Right renal pelvis (tissue), 4 donors: ENCODE results near the gene HSD17B2. TPM values are rescaled to one million over a fixed set of nuclear protein-coding genes. Genes with fewer than 3 reads are reported as not detected.
A peak's percentile ranks its signal among the peaks of the same experiment; 100 is the strongest.

Experiments
- DNase-seq, 4 donors: peaks; one replicate each; pipeline ENCODE4 v3.0.0-alpha.2; 2013; ENCODE audit warnings: low read depth in 4 of 4, low spot score in 3 of 4, missing footprints in 1 of 4
- polyA plus RNA-seq, 4 donors: library from polyadenylated mRNA; unstranded; fragments of 120-200 nt; gene quantifications; one replicate each; pipeline ENCODE4 v1.2.1, GENCODE V29; 2013; ENCODE audit not compliant: insufficient read length in 4 of 4

HSD17B2 gene
- polyA plus RNA-seq, 4 donors = 12.1 to 19.1 (median 15.5) TPM

DNA sequence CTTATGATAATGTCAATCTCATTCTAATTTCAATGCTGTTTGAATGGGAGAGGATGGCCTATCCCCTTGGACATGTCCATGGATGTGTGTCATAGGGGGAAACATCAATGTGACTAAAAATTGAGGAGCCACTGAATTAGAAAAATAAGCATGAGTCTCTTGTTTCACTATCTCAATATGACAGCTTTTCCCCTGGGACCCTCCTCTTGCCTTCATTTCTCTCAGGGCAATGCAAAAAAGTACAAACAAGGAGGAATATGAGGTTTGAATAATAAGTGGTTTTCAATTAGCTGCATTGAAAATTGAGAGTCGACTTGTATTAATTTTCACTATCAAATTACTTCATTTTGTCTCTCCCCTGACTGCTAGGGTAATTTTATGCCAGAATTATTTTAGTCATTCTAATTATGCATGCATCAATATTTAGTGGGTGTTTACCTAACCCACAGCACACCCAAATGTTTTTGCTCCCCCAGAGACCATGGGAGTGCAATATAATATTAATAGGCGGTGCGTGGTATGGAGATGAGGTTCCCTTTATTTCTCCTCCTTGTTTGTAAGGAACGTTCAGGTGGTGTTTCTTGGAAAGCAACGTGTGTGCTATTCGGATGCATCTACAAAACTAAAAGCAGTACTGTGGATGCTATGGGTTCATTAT lies 17.0 kb upstream of the HSD17B2 start:
- no peak for DNase-seq

DNA sequence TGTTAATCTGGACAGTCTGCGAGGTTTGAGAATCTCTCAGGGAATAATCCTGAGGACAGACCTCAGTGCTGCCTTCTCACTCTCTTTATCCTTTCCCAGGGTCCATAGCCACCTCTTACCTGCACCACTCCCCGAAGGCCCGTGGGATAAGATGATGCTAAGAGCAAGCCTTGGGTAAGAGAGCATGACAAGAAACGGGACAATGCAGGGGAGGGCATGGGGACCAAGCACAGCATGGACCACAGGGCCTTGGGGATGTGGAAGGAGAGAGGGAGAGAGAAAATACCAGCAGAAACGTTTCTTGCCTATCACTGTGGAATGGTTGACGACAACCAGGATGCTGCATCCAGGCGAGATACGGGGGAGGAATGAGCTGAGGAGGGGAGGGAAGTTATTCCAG lies 15.5 kb upstream of the HSD17B2 start:
- no peak for DNase-seq

DNA sequence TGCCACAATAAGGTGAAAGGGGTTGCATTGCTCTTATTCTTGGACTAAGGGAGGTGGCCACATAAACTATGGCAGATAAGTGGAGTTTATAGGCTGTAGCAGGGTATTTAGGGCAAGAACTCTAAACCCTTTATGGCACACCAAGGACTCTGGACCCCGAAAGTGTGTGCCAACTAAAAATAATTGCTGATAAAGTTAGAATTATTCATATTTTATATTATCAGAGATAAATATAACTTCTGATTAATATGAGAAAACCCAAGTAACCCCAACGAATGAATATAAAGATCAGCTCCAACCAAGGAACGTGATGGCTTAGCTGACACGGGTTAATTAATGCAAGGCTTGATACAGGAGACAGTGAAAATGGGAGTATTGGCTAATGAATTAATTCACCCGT lies 15.0 kb upstream of the HSD17B2 start:
- no peak for DNase-seq

DNA sequence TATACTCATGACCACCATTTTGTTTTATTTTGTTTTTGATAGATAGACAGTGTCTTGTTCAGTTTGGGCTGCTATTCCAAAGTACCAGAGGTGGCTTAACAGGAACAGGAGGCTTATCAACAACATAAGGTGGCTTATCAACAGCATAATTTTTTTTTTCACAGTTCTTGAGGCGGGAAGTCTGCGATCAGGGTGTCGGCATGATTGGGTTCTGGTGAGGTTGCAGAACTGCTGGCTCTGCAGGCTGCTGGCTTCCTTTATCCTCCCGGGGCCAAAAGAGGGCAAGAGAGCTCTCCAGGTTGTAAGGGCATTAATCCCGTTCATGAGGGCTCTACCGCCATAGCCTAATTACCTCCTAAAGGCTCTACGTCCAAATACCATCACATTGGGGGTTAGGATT lies 11.8 kb upstream of the HSD17B2 start:
- no peak for DNase-seq

DNA sequence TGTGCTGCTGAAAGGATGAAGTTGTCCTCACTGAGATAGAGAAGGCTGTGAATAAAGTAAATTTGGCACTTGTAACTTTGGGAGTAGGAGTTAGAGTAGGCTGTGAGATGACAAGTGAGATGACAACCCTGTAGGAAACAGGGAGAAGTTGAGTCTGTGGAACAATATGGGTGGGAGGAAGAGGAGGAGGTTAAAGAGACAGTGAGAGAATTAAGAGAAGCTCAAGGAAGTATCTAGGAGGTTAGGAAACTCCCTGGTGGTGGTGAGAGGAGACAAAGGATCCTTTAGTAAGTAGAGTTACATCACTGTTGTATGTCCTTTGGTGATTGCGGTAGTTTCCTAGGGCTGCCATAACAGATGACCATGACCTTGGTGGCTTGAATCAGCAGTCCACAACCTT lies 10.7 kb upstream of the HSD17B2 start:
- no peak for DNase-seq

DNA sequence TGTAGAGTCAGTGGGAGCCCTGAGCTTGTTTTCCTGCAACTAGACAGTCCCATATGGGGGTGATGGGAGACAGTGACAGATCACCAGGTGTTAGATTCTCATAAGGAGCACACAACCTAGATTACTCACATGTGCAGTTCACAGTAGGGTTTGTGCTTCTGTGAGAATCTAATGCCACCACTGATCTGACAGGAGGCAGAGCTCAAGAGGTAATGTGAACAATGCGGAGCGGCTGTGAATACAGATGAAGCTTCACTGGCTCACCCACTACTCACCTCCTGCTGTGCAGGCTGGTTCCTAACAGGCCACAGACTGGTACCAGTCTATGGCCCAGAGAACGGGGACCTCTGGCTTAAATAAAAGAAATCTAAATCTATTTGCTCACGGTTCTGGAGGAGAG lies 10.2 kb upstream of the HSD17B2 start:
- no peak for DNase-seq

DNA sequence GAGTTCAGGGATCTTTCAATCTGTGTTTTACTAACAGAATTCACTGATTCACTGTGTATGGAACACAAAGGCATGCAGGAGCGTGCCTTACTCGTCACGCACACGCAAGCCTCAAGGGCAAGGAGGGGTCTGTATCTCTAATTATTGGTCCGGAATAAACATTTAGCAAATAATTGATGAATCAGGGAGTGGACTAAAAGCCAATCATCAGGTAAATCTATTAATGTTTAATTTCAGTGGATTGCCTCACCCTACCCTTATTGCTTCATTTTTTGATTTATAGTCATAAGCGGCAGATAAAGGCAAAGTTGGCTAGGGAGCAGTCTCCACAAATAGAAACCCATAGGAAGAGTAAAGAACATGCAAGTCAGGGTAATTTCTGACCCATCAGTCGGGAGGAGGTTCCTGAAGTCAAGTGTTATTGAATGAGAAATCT lies 7.4 kb upstream of the HSD17B2 start:
- DNase-seq = no peak

DNA sequence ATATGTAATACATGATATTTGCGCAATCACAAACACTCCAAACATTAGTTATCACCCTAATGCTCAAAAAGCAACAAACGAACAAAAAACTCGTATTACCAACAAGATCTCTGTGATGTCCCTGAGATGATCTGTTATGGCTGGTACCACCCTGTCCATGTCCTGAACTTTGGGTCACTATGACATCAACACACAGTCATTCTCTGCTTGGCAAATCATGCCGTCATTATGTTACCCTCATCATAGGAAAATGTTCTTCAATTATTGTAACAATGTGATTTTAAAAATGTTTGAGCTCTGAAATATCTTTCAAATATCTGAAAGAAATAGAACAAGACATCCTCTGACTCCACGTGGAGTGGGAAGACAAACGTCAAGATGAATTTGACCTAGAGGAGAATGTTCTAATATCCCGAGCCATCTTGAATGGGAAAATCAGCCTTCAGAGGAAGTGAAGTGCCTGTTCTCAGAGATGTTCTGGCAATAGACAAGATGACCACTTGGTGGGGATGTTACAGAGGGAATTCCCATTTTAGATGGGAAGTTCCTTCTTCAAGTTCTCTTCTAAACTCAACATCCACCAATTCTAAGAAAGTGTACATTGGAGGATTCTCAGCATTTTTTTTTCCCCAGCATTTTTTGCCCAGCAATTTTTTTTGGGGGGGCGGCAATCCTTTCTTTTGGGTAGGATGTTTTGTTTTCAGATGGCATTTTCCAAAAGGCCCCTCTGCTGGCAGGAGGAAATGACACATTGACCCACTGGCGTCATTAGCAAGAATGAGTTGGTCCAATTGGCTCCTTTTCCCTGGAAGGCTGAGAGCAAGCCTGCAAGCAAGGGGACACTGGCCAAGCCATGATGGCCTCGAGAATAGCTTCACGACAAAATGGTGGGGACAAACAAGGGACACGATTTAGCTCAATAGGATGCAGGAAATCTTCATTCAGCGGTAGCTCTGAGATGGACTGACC lies 3.7 kb upstream of the HSD17B2 start:
- peak in 1 of 4 donors; percentile 40 for DNase-seq

DNA sequence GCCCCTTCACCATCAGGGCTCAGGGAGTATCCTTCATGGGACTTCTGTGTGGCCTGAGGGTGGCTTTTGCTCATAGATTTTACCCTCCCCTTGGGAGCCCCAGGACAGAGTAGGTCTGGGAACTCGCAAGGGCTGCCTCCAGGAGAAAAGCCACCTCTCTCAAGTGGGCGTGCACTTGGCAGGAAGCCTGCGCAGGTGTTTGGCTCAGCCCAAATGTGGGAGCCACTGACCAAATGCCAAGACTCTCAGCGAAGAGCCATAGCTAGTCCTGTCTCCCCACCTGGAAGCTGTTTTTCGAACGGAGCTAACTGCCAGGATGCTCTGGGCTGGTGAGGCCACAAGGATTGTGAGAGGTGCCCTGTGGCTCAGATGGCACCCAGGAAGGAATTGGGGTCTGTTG lies 2.0 kb upstream of the HSD17B2 start:
- no peak for DNase-seq

DNA sequence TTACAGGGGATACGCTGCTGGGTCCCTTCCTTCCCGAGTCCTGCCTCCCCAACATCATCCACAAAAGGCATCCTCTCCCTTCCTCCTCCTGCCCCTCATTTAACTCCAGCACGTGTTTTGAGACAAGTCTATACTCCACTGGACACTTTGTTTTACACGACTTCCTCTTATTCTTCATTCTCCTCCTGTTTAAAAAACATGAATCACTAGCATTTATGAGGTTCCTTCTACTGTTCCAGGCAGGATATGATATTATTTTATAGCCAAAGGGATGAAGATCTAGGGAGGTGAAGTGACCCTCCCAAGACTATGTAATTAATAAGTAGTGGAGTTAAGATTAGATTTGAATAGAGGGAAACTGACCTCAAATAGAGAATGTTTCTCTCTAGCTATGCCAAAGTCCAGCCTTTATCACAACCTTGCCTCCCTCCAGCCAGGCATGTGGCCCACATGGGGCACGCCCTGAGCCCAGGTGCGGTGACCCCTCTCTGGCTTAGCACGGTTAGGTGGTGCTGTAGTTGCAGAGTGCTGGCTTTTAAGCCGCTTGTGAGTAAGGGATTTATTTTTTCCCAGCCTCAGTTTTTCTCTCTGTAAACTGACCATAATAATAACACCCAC lies 1.3 kb upstream of the HSD17B2 start:
- DNase-seq = no peak

DNA sequence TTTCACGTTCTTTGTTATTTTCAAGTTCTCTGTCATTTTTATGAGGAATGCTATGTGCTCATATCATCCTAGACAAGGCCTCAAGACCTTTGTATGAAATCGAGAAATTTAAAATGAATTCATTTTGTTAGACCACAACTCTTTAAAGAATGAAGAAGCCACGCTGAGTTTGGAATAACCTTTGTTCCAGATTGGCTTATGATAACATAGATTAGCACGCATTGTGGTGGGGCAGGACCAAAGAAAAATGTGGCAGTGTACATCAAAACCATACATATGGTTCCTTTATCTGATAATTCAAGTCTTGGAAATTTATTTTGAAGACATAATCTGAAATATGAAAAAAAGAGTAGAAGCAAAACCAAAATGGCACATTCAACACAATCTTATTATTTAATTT lies 2.2 kb downstream of the HSD17B2 start:
- no peak for DNase-seq

DNA sequence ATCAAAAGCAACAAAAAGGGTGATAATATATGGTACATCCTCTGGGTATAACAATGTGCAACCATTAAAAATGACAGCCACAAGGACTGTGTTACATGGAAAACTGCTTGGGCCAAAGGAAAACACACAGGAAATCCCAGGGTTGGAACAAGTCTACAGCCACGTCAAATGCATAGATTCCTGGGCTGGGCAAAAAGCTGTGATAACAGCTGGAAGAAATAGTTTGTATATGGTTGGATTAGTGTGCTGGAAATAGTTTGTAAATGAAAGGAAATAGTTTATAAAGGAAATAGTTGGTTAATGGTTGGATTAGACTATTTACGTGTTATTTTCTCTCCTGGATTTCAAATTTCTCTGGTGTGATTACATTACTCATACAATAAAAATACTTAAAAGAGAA lies 2.6 kb downstream of the HSD17B2 start:
- DNase-seq = no peak

DNA sequence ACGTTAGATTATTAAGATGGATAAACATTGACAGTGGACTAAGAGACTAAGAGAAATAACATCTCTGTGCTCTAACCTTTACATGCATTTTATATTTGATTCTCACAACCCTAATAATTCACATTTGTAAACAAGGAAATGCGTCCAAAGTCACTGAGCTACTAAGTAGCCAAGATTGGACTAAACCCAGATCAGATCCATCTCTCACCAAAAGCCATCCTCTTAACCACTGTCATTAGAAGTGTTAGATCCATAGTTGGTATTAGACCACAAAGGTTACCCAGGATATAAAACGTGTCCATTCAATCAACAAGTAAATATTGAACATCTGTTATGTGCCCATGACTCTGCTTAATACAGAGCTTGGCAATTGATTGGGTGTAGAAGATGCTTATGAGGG lies 5.2 kb downstream of the HSD17B2 start:
- no peak for DNase-seq

DNA sequence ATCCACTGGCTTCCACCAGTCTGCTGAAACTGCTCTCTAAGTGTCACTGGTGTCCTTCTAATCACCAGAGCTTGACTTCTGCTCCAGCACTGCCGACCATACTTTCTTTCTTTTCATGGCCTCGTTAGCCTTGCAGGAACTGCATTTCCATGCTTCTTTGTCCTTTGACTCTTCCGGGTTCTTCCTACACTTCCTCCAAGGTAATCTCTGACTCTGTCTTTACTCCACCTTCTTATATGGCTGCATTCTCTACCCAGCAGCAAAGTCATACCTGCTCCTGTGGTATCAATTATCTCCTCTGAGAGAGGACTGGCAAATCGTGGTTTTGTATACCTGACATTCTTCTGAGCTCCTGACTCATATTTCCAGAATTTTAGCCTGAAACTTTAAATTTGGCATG lies 6.5 kb downstream of the HSD17B2 start:
- DNase-seq = no peak

DNA sequence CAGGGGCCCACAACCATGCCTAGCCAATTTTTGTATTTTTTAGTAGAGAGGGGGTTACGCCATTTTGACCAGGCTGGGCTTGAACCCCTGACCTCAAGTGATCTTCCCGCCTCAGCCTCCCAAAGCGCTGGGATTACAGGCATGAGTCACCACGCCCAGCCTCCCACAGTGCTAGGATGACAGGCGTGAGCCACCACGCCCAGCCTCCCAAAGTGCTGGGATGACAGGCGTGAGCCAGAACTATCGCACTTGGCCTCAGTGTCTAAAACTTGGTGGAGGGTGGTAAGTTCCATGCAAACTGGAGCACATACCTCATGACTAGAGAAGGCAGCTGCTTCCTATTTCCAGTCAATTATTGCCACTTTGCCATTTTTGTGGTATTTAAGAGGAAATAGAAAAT lies 7.1 kb downstream of the HSD17B2 start:
- DNase-seq = no peak

DNA sequence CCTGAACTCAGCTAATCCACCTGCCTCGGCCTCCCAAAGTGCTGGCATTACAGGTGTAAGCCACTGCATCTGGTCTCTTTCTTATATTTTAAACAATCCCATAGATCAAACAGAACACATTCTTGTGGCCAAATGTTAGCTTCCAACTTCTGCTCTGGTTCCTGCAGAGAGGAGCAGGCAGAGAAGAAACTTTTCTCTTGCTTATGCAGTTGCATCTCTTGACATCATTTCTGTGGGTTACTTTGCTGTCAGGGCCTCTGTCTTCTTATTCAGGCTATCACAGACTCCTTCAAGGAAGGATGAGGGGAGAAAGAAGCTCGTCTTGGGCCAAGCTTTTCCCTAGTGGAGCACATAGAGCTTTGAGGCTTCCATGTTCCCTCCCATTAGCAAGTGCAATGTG lies 7.8 kb downstream of the HSD17B2 start:
- DNase-seq = no peak

DNA sequence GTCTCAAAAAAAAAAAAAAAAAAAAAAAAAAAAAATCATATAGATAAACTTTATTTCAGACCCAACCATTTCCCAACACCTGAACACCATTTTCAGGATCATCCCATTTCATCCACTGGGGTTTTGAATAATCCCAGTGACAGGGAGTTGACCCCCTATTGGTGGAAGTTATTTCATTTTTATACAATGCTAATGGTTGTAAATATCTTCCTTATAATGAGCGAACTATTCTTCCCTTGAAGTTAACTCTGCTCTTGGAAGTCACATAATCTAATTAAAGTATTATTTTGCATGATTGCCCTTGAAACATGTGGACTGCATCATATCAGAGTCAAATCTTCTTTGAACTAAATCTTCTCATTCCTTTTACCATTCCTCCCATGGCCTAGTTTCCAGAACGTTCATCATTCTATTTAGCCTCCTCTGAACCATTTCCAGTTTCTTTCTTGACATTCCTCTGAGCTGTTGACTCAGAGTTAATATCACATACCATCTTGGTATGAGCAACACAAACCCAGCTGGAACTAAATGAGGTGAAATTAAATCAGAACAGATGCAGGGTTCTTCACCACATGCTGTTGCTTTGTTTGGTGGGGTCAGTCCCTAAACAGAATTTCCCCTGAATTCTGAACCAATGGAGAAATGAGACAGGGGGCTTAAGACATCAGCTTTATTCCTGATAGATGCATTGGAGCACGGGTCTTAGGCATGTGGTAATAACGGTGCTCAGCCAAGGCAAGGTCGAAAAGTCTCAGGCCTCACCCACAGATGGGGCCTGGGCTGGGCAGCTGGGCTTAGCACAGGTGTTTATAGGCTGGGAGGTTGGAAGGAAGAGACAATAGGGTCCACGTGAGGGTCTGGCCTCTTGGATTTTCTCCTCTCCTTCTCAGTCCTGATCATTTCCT lies 8.9 kb downstream of the HSD17B2 start:
- peak in 2 of 4 donors; percentile 29 to 58 for DNase-seq

DNA sequence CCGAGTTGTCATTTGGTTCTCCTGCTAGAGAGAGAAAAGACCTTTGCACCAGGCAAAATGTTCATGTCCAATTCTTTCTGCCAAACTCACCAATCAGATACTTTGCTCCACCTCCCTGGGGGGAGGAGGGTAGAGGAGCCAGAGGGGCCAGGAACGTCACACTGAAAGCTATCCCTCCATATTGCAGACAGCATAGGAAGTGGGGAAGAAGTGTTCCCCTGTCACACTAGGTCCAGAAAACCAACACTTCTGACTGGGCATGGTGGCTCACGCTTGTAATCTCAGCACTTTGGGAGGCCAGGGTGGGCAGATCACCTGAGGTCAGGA lies 9.5 kb downstream of the HSD17B2 start:
- DNase-seq = no peak

DNA sequence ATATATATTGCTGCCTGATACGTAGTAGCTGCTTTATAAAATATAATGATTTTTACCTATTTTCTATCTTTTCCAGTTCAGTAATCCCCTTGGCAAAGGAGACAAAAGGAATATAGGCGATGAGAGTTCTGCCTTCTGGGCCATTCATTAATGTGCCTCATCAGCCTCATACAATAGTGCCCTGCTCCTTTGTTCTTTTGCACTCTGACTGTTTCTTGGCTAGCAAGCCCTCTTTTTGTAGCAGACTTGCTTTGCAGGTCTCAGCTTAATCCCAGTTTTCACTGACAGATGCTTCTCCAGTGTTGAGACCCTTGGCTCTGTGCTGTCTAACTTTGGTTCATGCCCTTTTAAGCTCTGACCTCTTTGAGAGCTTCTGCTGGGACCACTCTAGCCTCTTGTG lies 10.4 kb downstream of the HSD17B2 start:
- DNase-seq = no peak

DNA sequence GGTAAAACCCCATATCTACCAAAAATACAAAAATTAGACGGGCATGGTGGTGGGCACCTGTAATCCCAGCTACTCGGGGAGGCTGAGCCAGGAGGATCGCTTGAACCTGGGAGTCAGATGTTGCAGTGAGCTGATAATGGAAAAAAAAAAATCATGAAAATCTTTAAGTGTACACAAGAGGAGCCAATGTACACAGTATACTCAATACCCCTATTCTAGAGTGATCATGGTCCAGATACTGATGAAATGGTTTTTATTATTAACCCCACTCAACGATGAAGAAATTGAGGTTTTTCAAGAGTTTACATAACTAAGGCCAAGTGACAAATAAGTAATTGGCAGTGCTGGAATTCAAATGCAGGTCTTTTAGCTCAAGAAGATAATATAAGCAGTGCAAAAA lies 11.5 kb downstream of the HSD17B2 start:
- DNase-seq = no peak

DNA sequence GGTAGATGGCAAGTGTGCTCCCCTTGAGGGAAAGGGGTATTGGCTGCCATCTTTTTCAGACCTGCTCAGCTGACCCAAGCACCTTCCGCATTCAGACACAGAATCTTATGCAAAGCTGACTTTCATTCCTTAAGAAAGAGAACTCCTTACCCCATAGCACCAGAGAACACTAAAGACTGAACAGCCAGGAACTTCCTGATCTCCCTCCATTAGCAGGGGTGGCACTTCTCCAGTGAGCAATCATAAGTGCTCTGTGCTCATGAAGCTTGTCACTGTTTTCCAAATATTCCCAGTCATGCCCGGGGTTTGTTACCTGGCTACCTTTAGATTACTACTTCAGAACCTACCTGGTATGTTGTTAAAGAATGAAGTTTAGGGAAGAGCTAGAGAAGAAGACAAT lies 11.9 kb downstream of the HSD17B2 start:
- DNase-seq = no peak
